Amygdala (tissue), 56 donors: Measurements from ENCODE around the gene MAN1A1.
"Not testable (repeated sequence)": the region's sequence is repeated elsewhere in the genome, so short reads cannot be mapped to it uniquely, and the experiment has no call there.

ENCODE experiments used
- DNase-seq, 56 donors: peaks; one replicate each; lab custom pipeline; 2025; lab: John Stamatoyannopoulos, UW

The MAN1A1 gene

DNA sequence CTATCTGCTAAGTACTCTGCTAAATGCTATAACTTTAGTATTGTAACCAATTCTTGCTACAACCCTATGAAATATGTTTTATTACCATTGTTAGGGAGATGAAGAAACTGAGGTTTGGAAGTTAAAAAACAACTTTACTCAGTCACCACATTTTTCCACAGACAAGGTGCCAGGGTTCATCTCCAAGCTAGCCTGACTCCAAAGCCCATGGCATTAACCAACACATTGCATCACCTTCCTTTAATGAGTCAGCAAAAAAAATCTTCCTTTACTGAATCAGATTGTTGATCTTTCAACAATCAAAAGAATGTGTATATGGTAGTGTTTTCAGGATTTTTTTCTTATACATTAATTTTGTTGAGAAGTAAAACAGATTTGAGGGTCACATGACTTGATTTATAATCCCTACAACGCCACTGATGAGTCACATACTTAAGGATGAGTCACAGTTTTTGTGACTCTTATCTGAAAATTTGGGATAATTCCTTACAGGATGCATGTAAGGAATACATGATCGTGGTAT lies 41.5 kb downstream of the MAN1A1 start:
- DNase-seq: no peak

DNA sequence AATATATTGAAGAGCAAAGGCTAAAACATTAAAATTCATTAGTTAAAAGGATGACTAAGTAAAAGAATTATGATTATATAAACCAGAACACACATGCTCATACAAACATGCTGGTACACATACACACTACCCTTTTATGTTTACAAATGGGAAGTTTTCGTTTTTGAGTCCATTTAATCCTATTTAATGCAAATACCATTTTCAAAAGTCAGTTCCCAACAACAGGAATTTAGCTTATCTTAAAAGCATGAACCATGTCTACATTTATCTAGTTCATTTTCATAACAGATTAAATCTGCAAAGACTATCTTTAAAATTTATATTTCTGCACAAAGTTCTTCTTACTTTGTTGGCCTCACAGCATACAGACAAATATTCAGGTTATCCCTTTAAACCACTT lies 42.5 kb downstream of the MAN1A1 start:
- no peak for DNase-seq

- no peak for DNase-seq
These were observed 43.1 kb downstream of the MAN1A1 start for GRCh38 chr6:119306396-119306968.

GRCh38 chr6:119303164-119303887 lies 46.2 kb downstream of the MAN1A1 start:
- DNase-seq: no peak

- no peak for DNase-seq
These were observed 48.1 kb downstream of the MAN1A1 start for GRCh38 chr6:119301429-119301828.

- no peak for DNase-seq
These were observed 49.9 kb downstream of the MAN1A1 start for GRCh38 chr6:119299694-119300093.

DNA sequence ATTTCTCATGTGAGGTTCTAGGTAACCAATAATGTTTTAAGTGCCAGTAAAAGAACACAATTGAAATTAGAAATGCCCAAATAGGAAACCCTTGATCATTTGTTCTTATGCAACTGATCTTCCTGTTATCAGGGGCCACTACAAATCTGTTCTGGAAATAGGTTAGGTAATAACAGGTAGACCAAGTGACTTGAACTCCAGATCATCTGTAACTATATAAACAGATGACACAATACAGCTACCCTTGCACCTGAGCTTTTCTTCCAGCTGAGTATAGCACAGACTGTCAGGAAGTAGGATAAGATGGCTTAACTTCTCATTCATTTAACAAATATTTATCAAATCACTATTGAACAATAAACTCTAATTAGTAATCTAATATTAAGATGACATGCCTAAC lies 52.5 kb downstream of the MAN1A1 start:
- no peak for DNase-seq

GRCh38 chr6:119296036-119297035 lies 53.2 kb downstream of the MAN1A1 start:
- DNase-seq: no peak

DNA sequence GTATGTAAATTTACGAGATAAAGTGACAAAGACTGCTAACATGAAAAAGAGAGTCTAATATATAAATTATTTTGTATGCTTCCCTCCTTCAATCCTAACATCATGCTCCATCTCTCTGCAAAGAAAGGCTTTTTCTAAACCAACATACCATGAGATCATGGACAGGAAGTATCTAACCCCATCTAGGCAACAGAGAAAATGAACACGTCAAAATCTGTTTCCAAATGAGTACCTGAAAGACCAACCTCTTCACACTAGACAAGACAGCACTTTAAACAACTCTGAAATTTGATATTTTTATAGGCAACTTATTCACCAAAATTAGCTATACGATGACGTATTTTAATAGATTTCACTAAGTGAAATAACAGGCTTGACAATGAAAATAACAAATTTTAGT lies 54.6 kb downstream of the MAN1A1 start:
- DNase-seq: no peak

- DNase-seq: not testable (repeated sequence)
These were observed 58.5 kb downstream of the MAN1A1 start for GRCh38 chr6:119291060-119291459.

DNA sequence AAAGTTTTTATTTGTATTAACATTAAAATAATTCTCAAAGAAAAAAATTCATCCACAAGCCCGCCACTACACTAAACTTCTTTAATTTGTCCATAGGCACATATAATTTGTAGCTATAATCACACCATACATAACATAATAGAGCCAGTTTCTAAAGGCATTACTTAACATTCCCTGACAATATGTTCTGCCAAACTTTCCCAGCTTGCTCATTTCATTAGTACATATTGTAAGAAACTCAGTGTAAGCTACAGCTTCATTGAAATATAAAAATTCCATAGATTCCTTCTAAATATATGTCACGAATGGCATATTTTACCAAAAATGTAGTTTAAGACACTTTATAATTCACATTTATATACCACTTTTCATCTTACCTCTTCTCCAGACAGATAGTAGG lies 59.3 kb downstream of the MAN1A1 start:
- no peak for DNase-seq

DNA sequence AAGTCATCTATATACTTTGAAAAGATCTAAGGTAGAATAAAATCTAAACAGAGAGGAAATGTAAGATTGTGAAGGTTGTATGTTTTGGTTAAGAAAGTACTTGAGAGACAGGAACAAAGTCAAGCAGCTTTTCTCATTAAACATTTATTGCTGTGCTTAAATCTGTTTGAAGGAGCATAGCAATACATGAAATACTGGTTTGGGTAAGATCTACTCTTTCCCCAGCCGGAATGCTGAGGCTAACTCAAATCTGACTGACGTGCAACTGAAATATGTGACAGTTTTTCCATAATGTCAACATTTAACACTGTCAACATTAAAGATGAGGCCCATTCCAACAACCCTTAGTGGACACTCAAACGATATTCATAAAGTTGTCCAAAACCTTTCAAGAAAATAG lies 59.9 kb downstream of the MAN1A1 start:
- no peak for DNase-seq

DNA sequence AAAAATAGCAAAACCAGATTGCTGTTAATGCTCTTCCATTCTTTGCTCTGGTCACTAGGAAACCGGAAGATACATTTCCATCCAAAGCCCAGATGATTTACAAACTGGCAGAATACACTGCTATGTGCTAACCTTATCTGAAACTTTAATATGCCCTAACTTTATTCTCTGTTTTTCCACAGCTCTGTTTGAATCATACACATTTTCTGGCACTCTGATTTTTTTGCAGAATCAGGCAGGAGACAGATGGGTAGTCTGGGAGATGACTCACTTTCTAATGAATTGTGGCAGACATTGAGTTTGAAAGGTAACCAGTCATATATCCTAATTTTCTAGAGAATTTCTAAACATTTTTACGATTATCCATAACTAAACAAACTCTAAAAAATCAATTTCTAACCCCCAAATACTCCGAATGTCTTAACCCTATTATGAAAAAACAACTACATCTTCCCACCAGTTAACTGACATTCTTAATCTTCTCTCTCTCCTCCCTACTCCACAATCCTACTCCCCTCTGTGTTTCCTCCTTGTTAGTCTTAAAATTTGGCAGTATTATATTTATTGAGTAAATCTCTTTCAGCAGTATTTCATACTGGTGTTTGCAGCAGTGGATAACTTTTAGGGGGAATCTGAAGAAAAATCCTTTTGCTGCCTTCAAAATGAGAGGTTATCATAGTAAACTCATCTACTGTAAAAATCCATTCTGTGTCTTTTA lies 63.5 kb downstream of the MAN1A1 start:
- no peak for DNase-seq

GRCh38 chr6:119284861-119285521 lies 64.6 kb downstream of the MAN1A1 start:
- no peak for DNase-seq

- no peak for DNase-seq
These were observed 65.5 kb downstream of the MAN1A1 start for GRCh38 chr6:119283979-119284545.

DNA sequence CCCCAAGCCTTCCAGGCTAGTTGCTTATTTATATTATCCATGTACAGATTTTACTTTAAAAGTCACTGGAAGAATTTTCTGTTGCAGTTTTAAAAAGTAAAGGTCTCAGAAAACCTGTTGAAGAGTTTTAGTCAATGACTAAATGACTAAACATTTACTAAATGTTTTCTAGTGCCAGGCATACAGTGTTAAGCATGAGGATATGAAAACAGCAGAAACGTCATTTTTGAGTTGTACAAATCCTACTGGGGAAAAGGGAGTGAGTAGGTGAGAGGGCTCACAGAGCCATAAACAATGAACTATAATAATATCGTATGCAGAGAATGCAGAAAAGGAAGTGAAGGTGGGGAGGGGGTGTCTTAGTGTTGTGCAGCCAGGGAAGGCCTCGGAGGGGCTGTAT lies 66.3 kb downstream of the MAN1A1 start:
- no peak for DNase-seq

GRCh38 chr6:119280668-119281067 lies 68.9 kb downstream of the MAN1A1 start:
- DNase-seq: no peak

GRCh38 chr6:119280080-119280479 lies 69.5 kb downstream of the MAN1A1 start:
- DNase-seq: no peak

DNA sequence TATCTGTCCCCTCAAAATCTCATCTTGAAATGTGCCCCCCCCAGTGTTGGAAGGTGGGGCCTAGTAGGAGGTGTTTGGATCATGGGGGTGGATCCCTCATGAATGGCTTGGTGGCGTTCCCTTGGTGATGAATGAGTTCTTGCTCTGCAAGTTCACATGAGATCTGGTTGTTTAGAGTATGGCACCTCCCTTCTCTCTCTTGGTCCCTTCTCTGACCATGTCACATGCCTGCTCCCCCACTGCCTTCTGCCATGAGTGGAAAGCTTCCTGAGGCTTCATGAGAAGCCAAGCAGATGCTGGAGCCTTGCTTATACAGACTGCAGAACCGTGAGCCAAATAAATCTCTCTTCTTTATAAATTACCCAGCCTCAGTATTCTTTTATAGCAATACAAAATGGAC lies 70.9 kb downstream of the MAN1A1 start:
- no peak for DNase-seq

DNA sequence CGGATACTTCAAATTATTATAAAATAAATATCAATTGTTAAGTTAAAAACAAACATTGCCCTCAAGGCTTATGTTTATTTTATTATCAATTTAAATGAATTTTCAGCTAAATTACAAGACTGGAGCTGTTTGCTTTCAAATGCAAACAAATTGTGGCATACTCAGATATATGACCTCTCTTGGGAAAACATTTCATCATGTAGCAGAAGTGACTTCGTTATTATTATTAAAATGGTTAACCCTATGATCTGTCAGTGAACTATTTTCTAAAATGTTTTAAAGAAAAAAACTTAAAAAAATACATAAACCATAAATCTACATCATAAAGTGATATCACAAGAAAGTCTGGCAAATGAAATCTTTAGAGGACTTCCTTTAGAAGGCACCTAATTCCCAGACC lies 72.5 kb downstream of the MAN1A1 start:
- no peak for DNase-seq
